Endothelial cell of umbilical vein (primary cell): ENCODE measurements around the gene AFDN. TPM values are rescaled to one million over a fixed set of nuclear protein-coding genes. Genes with fewer than 3 reads are reported as not detected.

Source experiments
- BruUV-seq: library from RNA; stranded (reverse); fragments of 400-500 nt; replicated peaks from 2 replicates; lab custom pipeline; 2021; lab: Mats Ljungman, UMichigan
- CTCF ChIA-PET: fragments of 300-600, 350-600 bp; sonication (Branson Sonifier 250); formaldehyde crosslinking; loops from one replicate; lab custom pipeline; 2021; ENCODE audit warnings: antibody characterized with exemption, inconsistent platforms; lab: Charles Lee
- POLR2A ChIA-PET: fragments of 300-600, 350-600 bp; sonication (Branson Sonifier 250); formaldehyde crosslinking; loops from one replicate; lab custom pipeline; 2021; ENCODE audit warnings: antibody characterized with exemption, inconsistent platforms; lab: Charles Lee
- DNase-seq: peaks from one replicate; pipeline ENCODE4 v3.0.0-alpha.2; 2011; ENCODE audit warnings: low read depth, low spot score
- FAIRE-seq: peaks from 2 replicates; lab custom pipeline; 2011; peaks lifted over from hg19 to GRCh38; lab: Jason Lieb, UNC
- H2AFZ ChIP-seq: 2 replicates; pipeline ENCODE4 v1.6.0; 2012; ENCODE audit warnings: low read depth, low read length, control low read depth, inconsistent platforms
- H3K27ac ChIP-seq: 2 replicates; pipeline ENCODE4 v1.5.1; 2011; ENCODE audit warnings: low read depth, mild to moderate bottlenecking, control low read depth, low read length, moderate library complexity; ENCODE audit not compliant: insufficient read depth
- H3K27me3 ChIP-seq, 2 experiments: 2 replicates each; pipeline versions ENCODE4 v1.6.0 to v1.6.1; 2011; ENCODE audit warnings: low read length in 2 of 2, mixed read lengths in 1 of 2; ENCODE audit not compliant: control insufficient read depth in 2 of 2, insufficient read depth in 2 of 2
- H3K36me3 ChIP-seq, 2 experiments: 2 replicates in 1 of 2; 3 replicates in 1 of 2; pipeline ENCODE4 v1.5.1; 2011; ENCODE audit warnings: low read length in 2 of 2, mild to moderate bottlenecking in 1 of 2, moderate library complexity in 1 of 2; ENCODE audit not compliant: control insufficient read depth in 2 of 2, insufficient read depth in 2 of 2; ENCODE audit errors: extremely low read depth in 1 of 2
- H3K4me1 ChIP-seq: 3 replicates; pipeline ENCODE4 v1.5.1; 2011; ENCODE audit warnings: mild to moderate bottlenecking, low read length; ENCODE audit not compliant: control insufficient read depth, insufficient read depth; ENCODE audit errors: extremely low read depth
- H3K4me2 ChIP-seq: 2 replicates; pipeline ENCODE4 v1.6.1; 2011; ENCODE audit warnings: low read length, control low read depth, mixed read lengths; ENCODE audit not compliant: insufficient read depth
- H3K4me3 ChIP-seq, 3 experiments: fragments of 200-600 bp in 1 of 3; sonication (generic), shearing (Covaris generic) in 1 of 3; replicated peaks in 1 of 3; 2 replicates each; pipeline ENCODE4 v1.5.1; 2011 to 2016; ENCODE audit warnings: control low read depth in 3 of 3, low read length in 3 of 3, mild to moderate bottlenecking in 2 of 3, inconsistent platforms in 1 of 3, low read depth in 1 of 3, moderate library complexity in 1 of 3; ENCODE audit not compliant: insufficient read depth in 1 of 3
- H3K79me2 ChIP-seq: 2 replicates; pipeline ENCODE4 v1.6.0; 2012; ENCODE audit warnings: low read length, inconsistent platforms; ENCODE audit not compliant: control insufficient read depth, insufficient read depth
- H3K9ac ChIP-seq: replicated peaks from 2 replicates; pipeline ENCODE3; 2011; ENCODE audit warnings: low read length, control low read depth; ENCODE audit not compliant: insufficient read depth; ENCODE audit errors: extremely low read depth
- H3K9me1 ChIP-seq: replicated peaks from 3 replicates; pipeline ENCODE4 v1.6.0; 2011; ENCODE audit warnings: mild to moderate bottlenecking, low read length; ENCODE audit not compliant: control insufficient read depth, insufficient read depth; ENCODE audit errors: extremely low read depth
- H3K9me3 ChIP-seq: replicated peaks from 2 replicates; pipeline ENCODE4 v1.5.1; 2012; ENCODE audit warnings: low read length, inconsistent platforms; ENCODE audit not compliant: control insufficient read depth, insufficient read depth
- H4K20me1 ChIP-seq: replicated peaks from 2 replicates; pipeline ENCODE3; 2011; ENCODE audit warnings: mild to moderate bottlenecking, low read length; ENCODE audit not compliant: control insufficient read depth, insufficient read depth; ENCODE audit errors: extremely low read depth
- EZH2 ChIP-seq: IDR thresholded peaks from 2 replicates; pipeline ENCODE4 v1.6.1; 2012; ENCODE audit warnings: borderline replicate concordance, low read depth, mild to moderate bottlenecking, moderate library complexity, low read length, inconsistent platforms; ENCODE audit not compliant: severe bottlenecking
- FOS ChIP-seq: IDR thresholded peaks from 2 replicates; pipeline ENCODE4 v1.6.1; 2011; ENCODE audit warnings: mild to moderate bottlenecking, low read length, moderate library complexity, borderline replicate concordance; ENCODE audit not compliant: insufficient read depth
- JUN ChIP-seq: IDR thresholded peaks from 2 replicates; pipeline ENCODE4 v1.6.1; 2011; ENCODE audit warnings: borderline replicate concordance, low read depth; ENCODE audit not compliant: insufficient read length, insufficient read depth
- MYC ChIP-seq: IDR thresholded peaks from one replicate; pipeline ENCODE4 v1.6.1; 2011; ENCODE audit warnings: mild to moderate bottlenecking, low read depth, low read length
- POLR2A ChIP-seq: IDR thresholded peaks from 2 replicates; pipeline ENCODE4 v1.6.1; 2012; ENCODE audit warnings: low read depth, mild to moderate bottlenecking, control low read depth, low read length
- POLR2AphosphoS5 ChIP-seq: IDR thresholded peaks from 2 replicates; pipeline ENCODE4 v1.6.1; 2012; ENCODE audit warnings: low read depth, mild to moderate bottlenecking, control low read depth, low read length, moderate library complexity; ENCODE audit not compliant: insufficient read depth
- dilution Hi-C: fragments of 300-500 bp; cut with MboI; formaldehyde crosslinking; loops from one replicate; pipeline ENCODE4 v1.15.0; 2019; ENCODE audit warnings: low sequenced_read_pairs; ENCODE audit not compliant: extremely low pct_ligation_motif_present
- intact Hi-C: fragments of 100-400 bp; cut with micrococcal nuclease; formaldehyde crosslinking; loops from one replicate; pipeline ENCODE4 v1.10.0; 2022
- polyA plus RNA-seq, 4 experiments: library from polyadenylated mRNA; depleted of rRNA in 3 of 4; stranded (reverse) in 3 of 4; unstranded in 1 of 4; fragments of >200 nt; gene quantifications; 2 replicates each; pipeline versions ENCODE4 v1.2.1 to v1.2.3, GENCODE V29; 2011 to 2012; ENCODE audit warnings: missing spikeins in 1 of 4
- total RNA-seq: library from RNA; stranded (reverse); gene quantifications from 2 replicates; pipeline ENCODE4 v1.2.3, GENCODE V29; 2021
- TF ChIP-seq, protein P1 (sequence below): IDR thresholded peaks from 2 replicates; pipeline ENCODE4 v1.6.1; 2011; ENCODE audit not compliant: insufficient read depth, insufficient read length
- TF ChIP-seq, protein P2 (sequence below), 2 donors: IDR thresholded peaks; 1 replicate in 1 of 2; 2 replicates in 1 of 2; pipeline ENCODE4 v1.5.1; 2011; ENCODE audit warnings: low read length in 2 of 2, mild to moderate bottlenecking in 2 of 2, moderate library complexity in 2 of 2, control low read depth in 1 of 2, inconsistent platforms in 1 of 2, low read depth in 1 of 2; ENCODE audit not compliant: insufficient read depth in 1 of 2; ENCODE audit errors: extremely low read depth in 1 of 2

AFDN gene
- total and polyA plus RNA-seq, 2 donors (not counting 3 experiments of a cell fraction or from before 2014, with no cell fraction given): 31.0 to 134 TPM

DNA sequence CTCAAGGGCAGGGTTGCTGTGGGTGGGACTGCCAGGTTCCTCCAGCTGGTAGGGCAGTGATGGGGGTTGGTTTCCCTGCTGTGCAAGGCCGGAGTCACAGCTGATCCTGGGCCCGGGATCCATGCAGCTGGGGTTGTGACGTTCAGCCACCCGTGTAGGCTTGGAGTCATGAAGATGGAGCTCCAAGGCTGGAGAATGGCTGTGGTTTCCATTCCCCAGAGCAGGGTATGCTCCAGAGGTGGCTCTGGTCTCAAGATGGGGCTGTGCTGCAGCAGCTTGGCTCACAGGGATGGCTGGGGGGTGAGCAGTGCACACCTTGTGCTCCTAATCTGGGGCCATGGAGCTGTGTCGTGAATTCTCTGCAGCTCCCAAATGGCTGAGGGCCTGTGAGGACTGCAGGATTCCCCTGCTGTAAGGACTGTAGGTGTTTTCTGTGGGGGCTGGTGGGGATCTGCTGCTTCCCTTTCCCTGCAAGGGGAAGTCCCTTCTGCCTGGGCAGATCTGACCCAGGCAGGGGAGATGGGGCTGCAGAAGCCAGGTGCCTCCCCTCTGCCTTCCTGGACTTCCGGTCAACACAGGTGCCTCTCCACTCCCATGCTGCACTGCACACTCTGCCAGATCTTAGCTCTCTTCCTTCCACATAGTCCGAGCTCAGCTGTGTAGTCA is 186.7 kb downstream of the AFDN start:
- no peaks in the 10 kb centered on the region for H3K79me2 ChIP-seq
- H3K4me3 ChIP-seq: no peak overlapping the region
- TF ChIP-seq JUN (no peak), FOS (no peak), POLR2AphosphoS5 (no peak)
- no peaks in the 10 kb centered on the region for H3K4me1 ChIP-seq
- no TSS peak for BruUV-seq
- POLR2A ChIA-PET: no interaction called here
- peaks cover 0 to 3% of the 10 kb centered on the region in 2 experiments for H3K27me3 ChIP-seq
- CTCF ChIA-PET: interaction anchor here (1.1 kb wide), 1 partner anchor 19 kb away, joined by 3 read pairs; no protein-coding TSS in a partner anchor
- no peaks in the 10 kb centered on the region for H3K9me1 ChIP-seq
- H3K27ac ChIP-seq: no peak overlapping the region
- no peak overlapping the region for H3K4me2 ChIP-seq
- intact Hi-C loops (no loop called here), dilution Hi-C loops (no loop called here)
- H3K36me3 ChIP-seq: no peaks in the 10 kb centered on the region
- no peaks in the 10 kb centered on the region for H3K9me3 ChIP-seq
- no peak for DNase-seq
- no peak for FAIRE-seq
- no peak overlapping the region for H3K9ac ChIP-seq
- no peaks in the 10 kb centered on the region for H4K20me1 ChIP-seq
- H2AFZ ChIP-seq: no peak overlapping the region

DNA sequence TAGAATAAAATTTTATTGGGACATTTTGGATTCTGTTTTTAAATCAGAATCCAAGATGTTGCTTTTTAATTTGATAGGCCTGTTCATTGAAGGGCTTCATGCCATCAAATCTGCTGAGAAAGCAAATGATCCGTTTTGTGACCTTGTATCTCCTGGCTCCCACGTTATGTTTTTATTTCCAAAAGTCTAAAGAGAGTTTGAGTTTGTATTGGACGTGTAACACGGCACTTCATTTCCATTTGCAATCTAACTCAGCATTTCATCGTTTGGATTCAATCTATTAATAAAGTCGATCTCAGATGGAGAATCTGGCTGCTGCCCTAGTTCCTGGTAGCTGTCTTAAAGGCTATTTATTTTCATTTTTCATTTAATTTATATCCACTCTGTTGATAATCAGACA is 187.7 kb downstream of the AFDN start:
- H2AFZ ChIP-seq: no peak overlapping the region
- H3K36me3 ChIP-seq: no peaks in the 10 kb centered on the region
- no peak overlapping the region for H3K27ac ChIP-seq
- ChIA-PET CTCF (no interaction called here), POLR2A (no interaction called here)
- dilution Hi-C loops: no loop called here
- no peaks in the 10 kb centered on the region for H3K79me2 ChIP-seq
- TF ChIP-seq, protein P1, sequence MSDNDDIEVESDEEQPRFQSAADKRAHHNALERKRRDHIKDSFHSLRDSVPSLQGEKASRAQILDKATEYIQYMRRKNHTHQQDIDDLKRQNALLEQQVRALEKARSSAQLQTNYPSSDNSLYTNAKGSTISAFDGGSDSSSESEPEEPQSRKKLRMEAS: no peak
- TF ChIP-seq POLR2A: no peak
- TF ChIP-seq FOS: no peak
- no peak for TF ChIP-seq EZH2
- no peak for TF ChIP-seq JUN
- TF ChIP-seq MYC: no peak
- TF ChIP-seq, protein P2, sequence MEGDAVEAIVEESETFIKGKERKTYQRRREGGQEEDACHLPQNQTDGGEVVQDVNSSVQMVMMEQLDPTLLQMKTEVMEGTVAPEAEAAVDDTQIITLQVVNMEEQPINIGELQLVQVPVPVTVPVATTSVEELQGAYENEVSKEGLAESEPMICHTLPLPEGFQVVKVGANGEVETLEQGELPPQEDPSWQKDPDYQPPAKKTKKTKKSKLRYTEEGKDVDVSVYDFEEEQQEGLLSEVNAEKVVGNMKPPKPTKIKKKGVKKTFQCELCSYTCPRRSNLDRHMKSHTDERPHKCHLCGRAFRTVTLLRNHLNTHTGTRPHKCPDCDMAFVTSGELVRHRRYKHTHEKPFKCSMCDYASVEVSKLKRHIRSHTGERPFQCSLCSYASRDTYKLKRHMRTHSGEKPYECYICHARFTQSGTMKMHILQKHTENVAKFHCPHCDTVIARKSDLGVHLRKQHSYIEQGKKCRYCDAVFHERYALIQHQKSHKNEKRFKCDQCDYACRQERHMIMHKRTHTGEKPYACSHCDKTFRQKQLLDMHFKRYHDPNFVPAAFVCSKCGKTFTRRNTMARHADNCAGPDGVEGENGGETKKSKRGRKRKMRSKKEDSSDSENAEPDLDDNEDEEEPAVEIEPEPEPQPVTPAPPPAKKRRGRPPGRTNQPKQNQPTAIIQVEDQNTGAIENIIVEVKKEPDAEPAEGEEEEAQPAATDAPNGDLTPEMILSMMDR (IDR thresholded peaks at IDR 0.05; ENCODE audit: extremely low read depth in 1 of 2, insufficient read depth in 1 of 2, low read depth in 1 of 2, low read length in 2 of 2): no peak
- TF ChIP-seq POLR2AphosphoS5: no peak
- intact Hi-C loops: no loop called here
- no peaks in the 10 kb centered on the region for H3K9me1 ChIP-seq
- no peak overlapping the region for H3K9ac ChIP-seq
- H4K20me1 ChIP-seq: no peaks in the 10 kb centered on the region
- H3K27me3 ChIP-seq: peaks cover 0 to 3% of the 10 kb centered on the region in 2 experiments
- H3K4me1 ChIP-seq: no peaks in the 10 kb centered on the region
- no TSS peak for BruUV-seq
- H3K4me2 ChIP-seq: no peak overlapping the region
- DNase-seq (no peak), FAIRE-seq (no peak)
- H3K4me3 ChIP-seq: no peak overlapping the region
- no peaks in the 10 kb centered on the region for H3K9me3 ChIP-seq
